ENCODE results near the gene LIPN. TPM values are rescaled to one million over a fixed set of nuclear protein-coding genes. Genes with fewer than 3 reads are reported as not detected.

LIPN gene
- total RNA-seq, 4 donors from 2014 or later: 0.19 to 2.2 TPM; not detected in 2

- no peaks in the 10 kb centered on the region for H3K36me3 ChIP-seq
- no peaks in the 10 kb centered on the region for H3K27me3 ChIP-seq
- H3K4me3 ChIP-seq: no peak overlapping the region
- no peaks in the 10 kb centered on the region for H3K9me3 ChIP-seq
- no peaks in the 10 kb centered on the region for H3K4me1 ChIP-seq
- WGBS, 2 donors: 29% methylated on average over 2 of the region's 2 CpGs
- H3K27ac ChIP-seq: no peak overlapping the region
- DNase-seq: no peak
- TF ChIP-seq, protein P1, sequence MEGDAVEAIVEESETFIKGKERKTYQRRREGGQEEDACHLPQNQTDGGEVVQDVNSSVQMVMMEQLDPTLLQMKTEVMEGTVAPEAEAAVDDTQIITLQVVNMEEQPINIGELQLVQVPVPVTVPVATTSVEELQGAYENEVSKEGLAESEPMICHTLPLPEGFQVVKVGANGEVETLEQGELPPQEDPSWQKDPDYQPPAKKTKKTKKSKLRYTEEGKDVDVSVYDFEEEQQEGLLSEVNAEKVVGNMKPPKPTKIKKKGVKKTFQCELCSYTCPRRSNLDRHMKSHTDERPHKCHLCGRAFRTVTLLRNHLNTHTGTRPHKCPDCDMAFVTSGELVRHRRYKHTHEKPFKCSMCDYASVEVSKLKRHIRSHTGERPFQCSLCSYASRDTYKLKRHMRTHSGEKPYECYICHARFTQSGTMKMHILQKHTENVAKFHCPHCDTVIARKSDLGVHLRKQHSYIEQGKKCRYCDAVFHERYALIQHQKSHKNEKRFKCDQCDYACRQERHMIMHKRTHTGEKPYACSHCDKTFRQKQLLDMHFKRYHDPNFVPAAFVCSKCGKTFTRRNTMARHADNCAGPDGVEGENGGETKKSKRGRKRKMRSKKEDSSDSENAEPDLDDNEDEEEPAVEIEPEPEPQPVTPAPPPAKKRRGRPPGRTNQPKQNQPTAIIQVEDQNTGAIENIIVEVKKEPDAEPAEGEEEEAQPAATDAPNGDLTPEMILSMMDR (IDR thresholded peaks at IDR 0.05): no peak
- TF ChIP-seq POLR2A (IDR thresholded peaks at IDR 0.05): no peak
- intact Hi-C loops (cut with DNase I): no loop called here
These were observed 45.5 kb downstream of the LIPN start for GRCh38 chr10:88805361-88805760.

GRCh38 chr10:88805924-88806323 is 46.1 kb downstream of the LIPN start:
- WGBS, 2 donors: 79 to 82% methylated on average over 3 of the region's 3 CpGs
- Histone ChIP-seq H3K9me3 (no peaks in the 10 kb centered on the region), H3K27me3 (peaks cover 0 to 4% (median 0%) of the 10 kb centered on the region in 4 donors), H3K36me3 (no peaks in the 10 kb centered on the region), H3K4me1 (no peaks in the 10 kb centered on the region), H3K27ac (no peak overlapping the region), H3K4me3 (no peak overlapping the region)
- intact Hi-C loops (cut with DNase I): no loop called here
- TF ChIP-seq, protein P1 (IDR thresholded peaks at IDR 0.05): no peak
- no peak for DNase-seq

GRCh38 chr10:88809621-88810020 is 49.8 kb downstream of the LIPN start:
- WGBS, 2 donors: 75 to 78% methylated on average over 4 of the region's 4 CpGs
- Histone ChIP-seq H3K36me3 (no peaks in the 10 kb centered on the region), H3K9me3 (no peaks in the 10 kb centered on the region), H3K4me3 (no peak overlapping the region), H3K4me1 (no peaks in the 10 kb centered on the region), H3K27ac (no peak overlapping the region), H3K27me3 (peaks cover 0 to 6% (median 0%) of the 10 kb centered on the region in 4 donors)
- no peak for DNase-seq
- no peak for TF ChIP-seq POLR2A (IDR thresholded peaks at IDR 0.05)
- TF ChIP-seq, protein P1 (IDR thresholded peaks at IDR 0.05): no peak
- intact Hi-C loops (cut with DNase I): loop anchor here (10.0 kb wide), 1 partner anchor 125 kb away; no protein-coding TSS in a partner anchor

DNA sequence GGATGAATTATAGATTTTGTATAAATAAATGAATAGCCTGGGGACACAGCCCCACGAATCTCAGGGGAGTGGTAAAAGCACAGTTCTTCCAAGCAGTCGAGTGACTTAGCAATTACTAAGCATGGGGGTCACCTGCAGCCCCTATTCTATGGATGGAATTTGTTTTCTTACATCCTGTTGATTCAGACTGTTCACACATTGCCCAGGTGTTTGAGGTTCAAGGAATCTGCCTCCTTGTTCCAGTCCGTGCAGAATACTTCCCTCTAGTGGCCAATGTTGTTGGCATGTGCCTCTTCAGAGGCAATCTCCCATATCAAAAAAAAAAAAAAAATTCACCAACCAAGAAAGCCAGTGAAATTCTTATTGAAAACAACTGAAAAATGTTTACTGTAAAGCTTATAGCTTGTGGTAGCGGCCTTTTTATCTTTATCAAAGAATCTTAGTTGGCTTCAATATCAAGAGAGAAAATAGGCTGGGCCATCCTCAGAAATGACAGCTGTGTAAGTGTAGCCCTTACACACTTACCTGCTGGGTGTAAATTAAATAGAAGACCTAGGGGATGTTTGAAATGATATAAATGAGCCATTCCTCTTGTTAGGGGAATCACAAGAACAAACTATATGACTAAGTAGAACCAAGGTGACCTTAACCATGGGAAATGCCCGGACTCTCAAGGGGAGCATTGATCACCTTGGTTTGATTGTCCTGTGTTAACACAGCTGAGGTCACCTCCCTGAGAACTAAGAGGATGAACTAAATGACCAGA is 50.6 kb downstream of the LIPN start:
- no peak for DNase-seq
- H3K27me3 ChIP-seq: peaks cover 0 to 6% (median 0%) of the 10 kb centered on the region in 4 donors
- no peaks in the 10 kb centered on the region for H3K36me3 ChIP-seq
- H3K4me1 ChIP-seq: no peaks in the 10 kb centered on the region
- no peak for TF ChIP-seq POLR2A (IDR thresholded peaks at IDR 0.05)
- TF ChIP-seq, protein P1 (IDR thresholded peaks at IDR 0.05): peak; percentile 26 to 73 (median 58)
- intact Hi-C loops (cut with DNase I): loop anchor here (10.0 kb wide), 1 partner anchor 126 kb away; no protein-coding TSS in a partner anchor
- H3K27ac ChIP-seq: no peak overlapping the region
- no peaks in the 10 kb centered on the region for H3K9me3 ChIP-seq
- H3K4me3 ChIP-seq: no peak overlapping the region
- 29 to 32% methylated on average over 5 of the region's 5 CpGs for WGBS, 2 donors

- Histone ChIP-seq H3K36me3 (no peaks in the 10 kb centered on the region), H3K4me3 (no peak overlapping the region), H3K4me1 (no peaks in the 10 kb centered on the region), H3K9me3 (no peaks in the 10 kb centered on the region), H3K27ac (no peak overlapping the region), H3K27me3 (peaks cover 0 to 6% (median 0%) of the 10 kb centered on the region in 4 donors)
- intact Hi-C loops (cut with DNase I): loop anchor here (10.0 kb wide), 1 partner anchor 128 kb away; no protein-coding TSS in a partner anchor
- DNase-seq: no peak
- TF ChIP-seq POLR2A (IDR thresholded peaks at IDR 0.05): no peak
- TF ChIP-seq, protein P1 (IDR thresholded peaks at IDR 0.05): no peak
- WGBS, 2 donors: 86% methylated on average over 6 of the region's 6 CpGs
These were observed 53.4 kb downstream of the LIPN start for GRCh38 chr10:88813200-88813599.
